ENCODE data around the gene RSRC1. TPM values are rescaled to one million over a fixed set of nuclear protein-coding genes. Genes with fewer than 3 reads are reported as not detected.
"Not testable (repeated sequence)": the region's sequence is repeated elsewhere in the genome, so short reads cannot be mapped to it uniquely, and the experiment has no call there.

The RSRC1 gene
- total RNA-seq, 2 experiments from 2014 or later, result 37.4 to 38.8 TPM

DNA sequence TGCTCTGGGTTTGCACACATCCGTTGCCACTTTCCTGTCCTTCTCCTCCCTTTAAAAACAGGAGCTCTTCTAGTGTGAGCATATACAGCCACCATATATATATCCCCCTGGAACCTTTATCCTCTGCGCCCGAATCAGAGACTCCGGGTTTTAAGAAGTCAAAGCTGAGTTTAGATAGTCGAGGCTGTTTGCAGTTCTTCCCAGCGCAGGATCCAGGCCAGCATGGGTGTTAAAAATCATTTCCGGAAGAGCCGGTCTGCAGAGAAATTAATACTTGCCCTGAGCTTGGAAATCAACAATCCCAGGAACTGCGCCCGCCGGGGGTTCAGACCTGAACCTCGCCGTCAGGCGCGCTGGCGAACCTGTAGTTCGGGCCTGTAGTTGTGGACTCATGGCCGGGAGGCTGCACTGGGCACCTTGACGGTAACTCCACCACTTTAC is 6.0 kb upstream of the RSRC1 start:
- Mint-ChIP-seq H3K4me1 (peaks cover 48% of the 10 kb centered on the region), H3K9me3 (no peaks in the 10 kb centered on the region), H3K4me3 (peak overlapping the region; percentile 11), H3K36me3 (ENCODE audit: low read depth) (peaks cover 10% of the 10 kb centered on the region), H3K27me3 (peaks cover 89% of the 10 kb centered on the region), H3K27ac (peak overlapping the region; percentile 3)
- ChIA-PET POLR2A (no interaction called here), CTCF (no interaction called here)
- DNase-seq, result no peak

DNA sequence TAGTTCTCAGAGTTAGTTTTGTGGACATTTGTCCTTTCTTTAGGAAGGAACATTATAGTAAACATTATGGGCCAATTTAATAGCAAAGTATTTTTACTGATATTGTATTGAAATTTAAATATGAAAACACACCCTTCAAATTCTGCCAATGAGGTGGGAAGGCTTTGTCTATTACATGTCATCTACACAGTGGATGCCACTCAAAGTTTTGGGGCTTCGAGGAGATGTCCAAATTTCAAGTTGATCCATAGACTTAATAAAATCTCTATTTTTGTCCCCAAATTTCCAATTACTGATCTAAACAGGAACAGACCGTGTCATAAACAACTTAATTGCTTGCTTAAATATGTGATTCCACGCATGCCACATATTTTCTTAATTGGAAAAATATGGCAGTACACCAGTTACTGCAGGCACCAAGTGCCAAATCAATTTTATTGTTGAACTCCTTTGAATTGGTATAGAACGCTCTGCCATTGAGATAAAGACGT is 5.4 kb upstream of the RSRC1 start:
- peak overlapping the region; percentile 0 for H3K4me3 Mint-ChIP-seq
- peaks cover 85% of the 10 kb centered on the region for H3K27me3 Mint-ChIP-seq
- peaks cover 52% of the 10 kb centered on the region for H3K4me1 Mint-ChIP-seq
- ChIA-PET CTCF (interaction anchor here (1.2 kb wide), 1 partner anchor 9 kb away, joined by 4 read pairs; no protein-coding TSS in a partner anchor), POLR2A (no interaction called here)
- peaks cover 11% of the 10 kb centered on the region for H3K36me3 Mint-ChIP-seq (ENCODE audit: low read depth)
- no peak for DNase-seq
- no peaks in the 10 kb centered on the region for H3K9me3 Mint-ChIP-seq
- H3K27ac Mint-ChIP-seq, result no peak overlapping the region

DNA sequence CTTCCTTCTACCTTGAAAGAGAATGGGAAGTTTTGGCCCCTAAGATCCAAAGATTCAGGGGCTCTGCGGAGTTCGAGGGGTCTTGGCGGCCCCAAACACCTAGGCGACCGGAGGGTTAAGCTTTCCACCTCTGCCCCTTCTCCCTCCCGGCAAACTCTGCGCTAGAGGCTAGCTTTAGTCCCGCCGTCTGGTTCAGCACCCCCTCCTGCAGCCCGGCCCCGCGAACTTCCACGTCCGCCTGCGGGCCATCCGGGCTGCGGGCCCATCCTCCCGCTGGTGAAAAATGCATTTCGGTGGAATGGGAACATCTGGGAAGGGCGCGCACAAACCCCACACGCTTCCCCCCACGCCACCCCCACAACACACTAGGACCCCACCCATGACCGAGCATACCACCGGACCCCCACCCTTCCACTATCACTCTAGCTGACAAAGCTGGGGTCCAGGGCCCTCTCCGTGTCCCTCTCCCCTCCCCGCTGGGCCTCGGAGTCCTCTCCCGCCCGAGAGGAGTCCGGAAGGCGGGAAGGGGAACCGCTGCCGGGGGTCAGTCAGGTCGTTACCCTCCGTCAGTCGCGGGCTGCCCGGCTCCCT is 4.7 kb upstream of the RSRC1 start:
- CTCF ChIA-PET, result interaction anchor here (1.2 kb wide), 1 partner anchor 10 kb away, joined by 4 read pairs; no protein-coding TSS in a partner anchor
- POLR2A ChIA-PET, result interaction anchor here (0.5 kb wide), 1 partner anchor 327 kb away, joined by 3 read pairs; no protein-coding TSS in a partner anchor
- Mint-ChIP-seq H3K36me3 (ENCODE audit: low read depth) (peaks cover 16% of the 10 kb centered on the region), H3K4me1 (peaks cover 56% of the 10 kb centered on the region), H3K27ac (peak overlapping the region; percentile 27), H3K27me3 (peaks cover 81% of the 10 kb centered on the region), H3K4me3 (peak overlapping the region; percentile 74), H3K9me3 (no peaks in the 10 kb centered on the region)
- no peak for DNase-seq

DNA sequence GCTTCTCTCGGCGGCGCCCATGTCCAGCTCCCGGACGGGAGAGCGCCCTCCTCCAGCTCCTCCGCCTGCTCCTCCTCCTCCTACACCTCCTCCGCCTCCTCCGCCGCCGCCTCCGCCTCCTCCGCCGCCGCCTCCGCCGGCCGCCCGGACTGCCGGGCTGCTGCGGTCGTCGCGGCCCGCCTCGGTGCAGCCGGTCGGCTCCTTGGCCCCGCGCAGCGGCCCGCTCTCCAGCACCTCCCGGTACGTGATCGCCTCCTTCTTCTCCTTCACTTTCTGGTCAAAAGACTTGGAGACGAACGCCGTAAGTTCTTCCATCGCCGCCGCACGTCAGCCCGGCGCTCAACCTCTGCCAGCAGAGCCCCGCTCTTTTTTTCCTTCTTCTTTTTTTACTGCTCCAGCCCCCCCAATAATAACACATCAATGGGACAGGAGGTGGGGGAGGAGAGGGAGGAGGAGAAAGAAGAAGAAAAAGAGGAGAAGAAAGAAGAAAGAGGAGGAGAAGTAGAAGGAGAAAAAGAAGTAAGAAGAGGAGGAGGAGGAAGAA is 4.1 kb upstream of the RSRC1 start:
- ChIA-PET POLR2A (interaction anchor here (0.5 kb wide), 1 partner anchor 327 kb away, joined by 3 read pairs; no protein-coding TSS in a partner anchor), CTCF (interaction anchor here (1.2 kb wide), 1 partner anchor 10 kb away, joined by 4 read pairs; no protein-coding TSS in a partner anchor)
- Mint-ChIP-seq H3K4me1 (peaks cover 60% of the 10 kb centered on the region), H3K4me3 (peak overlapping the region; percentile 74), H3K9me3 (no peaks in the 10 kb centered on the region), H3K27me3 (peaks cover 75% of the 10 kb centered on the region), H3K27ac (no peak overlapping the region), H3K36me3 (ENCODE audit: low read depth) (peaks cover 16% of the 10 kb centered on the region)
- no peak for DNase-seq

DNA sequence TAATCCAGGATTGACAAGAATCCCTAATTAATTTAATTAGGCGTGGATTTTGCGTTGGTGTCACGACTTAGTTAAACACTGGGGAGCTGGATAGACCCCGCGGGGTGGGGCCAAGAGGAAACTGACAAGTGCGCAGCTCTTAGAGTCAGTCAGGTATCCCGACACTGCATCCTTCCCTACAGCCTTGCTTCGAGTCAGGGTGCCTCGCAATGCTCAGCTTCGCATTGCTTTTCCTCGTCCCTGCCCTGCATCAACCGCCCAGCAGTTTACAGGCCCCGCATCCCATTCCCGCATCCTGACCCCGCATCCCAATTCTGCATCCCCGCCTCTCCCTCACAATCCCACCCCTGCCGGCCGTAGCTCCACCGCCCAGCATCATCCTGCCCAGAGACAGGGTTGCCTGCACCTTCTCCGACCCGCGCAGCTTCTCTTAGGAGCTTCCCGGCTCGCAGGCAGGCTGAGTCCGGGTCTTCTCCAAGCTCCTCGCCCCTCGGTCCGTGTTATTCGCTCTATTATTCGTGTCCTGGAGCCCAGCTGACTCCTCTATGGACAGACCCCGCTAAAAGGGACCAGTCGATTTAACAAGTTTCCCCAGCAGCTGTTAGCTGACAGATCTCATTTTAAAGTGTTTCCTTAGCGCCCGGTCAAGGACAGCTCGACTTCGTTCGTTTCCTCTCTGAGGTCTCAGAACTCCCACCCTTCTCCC is 3.0 kb upstream of the RSRC1 start:
- peaks cover 19% of the 10 kb centered on the region for H3K36me3 Mint-ChIP-seq (ENCODE audit: low read depth)
- H3K9me3 Mint-ChIP-seq, result no peaks in the 10 kb centered on the region
- peaks cover 66% of the 10 kb centered on the region for H3K27me3 Mint-ChIP-seq
- CTCF ChIA-PET, result interaction anchor here (0.7 to 1.4 kb wide), 2 partner anchors 12 to 538 kb away, joined by 3 read pairs; partner anchors contain the start of gene GFM1
- H3K4me1 Mint-ChIP-seq, result peaks cover 72% of the 10 kb centered on the region
- DNase-seq, result no peak
- peak overlapping the region; percentile 61 for H3K4me3 Mint-ChIP-seq
- no peak overlapping the region for H3K27ac Mint-ChIP-seq
- POLR2A ChIA-PET, result interaction anchor here (1.0 kb wide), 1 partner anchor 591 kb away, joined by 3 read pairs; no protein-coding TSS in a partner anchor

DNA sequence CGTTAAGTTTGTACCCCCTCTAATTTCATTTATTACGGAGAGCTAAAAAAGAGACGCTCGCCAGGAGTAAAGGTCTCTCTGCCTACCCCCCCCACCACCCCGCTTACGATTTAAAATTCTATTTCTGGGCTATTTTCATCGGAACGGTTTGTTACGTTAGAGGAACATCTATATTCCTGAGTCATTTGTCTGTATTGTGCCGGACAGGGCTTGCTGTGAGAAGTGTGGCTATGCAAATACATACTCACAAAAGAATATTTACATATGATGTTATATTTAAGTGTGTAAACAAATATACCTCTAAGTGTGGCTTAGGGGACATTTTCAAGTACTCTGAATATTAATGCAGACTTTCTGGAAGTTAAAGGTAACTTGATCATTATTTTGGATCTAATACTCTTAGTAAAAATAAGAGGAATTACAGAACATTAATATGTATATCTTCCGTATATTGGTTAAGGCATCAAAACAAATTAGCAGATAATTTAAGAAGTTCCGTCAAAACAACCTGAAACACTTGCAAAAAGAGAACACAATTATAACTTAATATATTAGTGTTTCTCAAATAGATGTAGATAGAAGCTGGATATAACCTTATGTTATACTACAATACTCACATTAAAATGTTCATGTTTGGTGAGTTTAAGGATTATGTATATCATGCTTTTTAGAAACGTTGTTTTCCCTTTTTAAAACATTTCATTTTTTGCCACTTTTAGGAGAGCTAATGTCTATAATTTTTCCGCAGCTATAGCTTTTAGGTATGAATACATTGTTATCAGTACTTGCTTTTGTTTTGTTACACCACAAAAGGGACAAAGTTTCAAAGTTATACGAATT is 2.1 kb upstream of the RSRC1 start:
- peaks cover 78% of the 10 kb centered on the region for H3K4me1 Mint-ChIP-seq
- H3K36me3 Mint-ChIP-seq (ENCODE audit: low read depth), result peaks cover 24% of the 10 kb centered on the region
- peak overlapping the region; percentile 61 for H3K4me3 Mint-ChIP-seq
- DNase-seq, result no peak
- peaks cover 3% of the 10 kb centered on the region for H3K9me3 Mint-ChIP-seq
- CTCF ChIA-PET, result interaction anchor here (0.7 to 1.4 kb wide), 2 partner anchors 13 to 537 kb away, joined by 3 read pairs; partner anchors contain the start of gene GFM1
- no peak overlapping the region for H3K27ac Mint-ChIP-seq
- H3K27me3 Mint-ChIP-seq, result peaks cover 57% of the 10 kb centered on the region
- POLR2A ChIA-PET, result interaction anchor here (1.0 to 3.3 kb wide), 2 partner anchors 11 to 590 kb away, joined by 3 to 27 read pairs; no protein-coding TSS in a partner anchor

DNA sequence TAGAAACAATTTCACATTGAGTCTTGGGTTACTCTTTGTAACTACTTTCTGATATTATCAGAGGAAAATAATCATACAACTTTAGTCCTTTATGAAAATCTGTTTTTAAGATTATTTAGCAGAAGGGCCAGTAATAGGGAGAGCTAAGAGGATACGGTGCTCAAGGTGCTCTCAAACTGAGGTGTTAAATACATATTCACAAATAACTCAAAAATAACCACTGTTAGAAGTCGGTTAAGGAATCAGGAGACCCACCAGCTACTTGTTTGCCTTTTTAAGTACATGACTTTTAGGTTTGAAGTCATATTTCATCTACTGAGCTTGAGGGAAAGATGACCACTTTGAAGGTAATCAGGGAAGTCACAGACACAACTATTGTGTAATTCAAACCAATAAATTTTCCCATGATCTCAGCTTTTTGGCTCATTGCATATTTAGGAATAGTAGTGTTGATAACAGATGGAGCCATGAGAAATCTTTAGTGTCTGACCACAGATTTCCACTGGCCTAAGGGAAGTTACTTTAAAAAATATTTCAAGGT is 1.4 kb upstream of the RSRC1 start:
- Mint-ChIP-seq H3K27me3 (peaks cover 50% of the 10 kb centered on the region), H3K4me1 (peaks cover 73% of the 10 kb centered on the region)
- CTCF ChIA-PET, result interaction anchor here (0.8 kb wide), 1 partner anchor 10 kb away, joined by 3 read pairs; no protein-coding TSS in a partner anchor

DNA sequence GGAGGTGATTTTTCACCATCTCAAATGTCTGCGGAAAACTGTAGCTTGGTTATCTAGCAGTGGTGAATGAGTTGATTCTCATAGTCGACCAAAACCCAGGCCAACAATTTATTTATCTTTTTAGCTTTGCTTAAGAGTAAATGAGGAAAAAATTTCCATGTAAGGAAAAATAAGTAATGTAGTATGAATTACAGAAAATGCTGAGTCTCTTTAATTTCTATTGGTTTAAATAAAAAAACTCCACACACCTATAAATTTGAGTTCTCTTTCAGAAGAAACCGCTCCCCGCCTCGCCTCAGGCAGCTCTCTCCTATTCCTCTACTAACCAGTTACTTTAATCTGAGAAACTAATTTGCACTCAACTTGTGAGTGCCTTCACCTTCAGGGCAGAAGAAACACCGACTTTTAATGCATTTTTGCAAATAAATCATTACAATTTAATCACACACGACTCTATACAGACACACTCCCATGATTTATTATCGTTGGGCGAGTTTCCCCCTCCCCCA is 540 bp upstream of the RSRC1 start:
- DNase-seq, result no peak
- H3K27me3 Mint-ChIP-seq, result peaks cover 42% of the 10 kb centered on the region
- H3K27ac Mint-ChIP-seq, result peak overlapping the region; percentile 59
- H3K4me1 Mint-ChIP-seq, result peaks cover 65% of the 10 kb centered on the region
- ChIA-PET POLR2A (interaction anchor here (0.8 to 3.3 kb wide), 12 partner anchors 10 to 686 kb away, joined by 3 to 27 read pairs (median 4); no protein-coding TSS in a partner anchor), CTCF (interaction anchor here (0.6 to 1.4 kb wide), 6 partner anchors 11 to 550 kb away, joined by 3 to 4 read pairs (median 3); partner anchors contain the start of gene GFM1)
- H3K9me3 Mint-ChIP-seq, result peaks cover 13% of the 10 kb centered on the region
- peak overlapping the region; percentile 85 for H3K4me3 Mint-ChIP-seq
- H3K36me3 Mint-ChIP-seq (ENCODE audit: low read depth), result peaks cover 31% of the 10 kb centered on the region

More for the DNA sequence above, 1.4 kb upstream of the RSRC1 start:
- Mint-ChIP-seq H3K9me3 (peaks cover 5% of the 10 kb centered on the region), H3K4me3 (no peak overlapping the region), H3K27ac (no peak overlapping the region), H3K36me3 (ENCODE audit: low read depth) (peaks cover 28% of the 10 kb centered on the region)
- no peak for DNase-seq
- POLR2A ChIA-PET, result interaction anchor here (3.3 kb wide), 1 partner anchor 12 kb away, joined by 27 read pairs; no protein-coding TSS in a partner anchor

DNA sequence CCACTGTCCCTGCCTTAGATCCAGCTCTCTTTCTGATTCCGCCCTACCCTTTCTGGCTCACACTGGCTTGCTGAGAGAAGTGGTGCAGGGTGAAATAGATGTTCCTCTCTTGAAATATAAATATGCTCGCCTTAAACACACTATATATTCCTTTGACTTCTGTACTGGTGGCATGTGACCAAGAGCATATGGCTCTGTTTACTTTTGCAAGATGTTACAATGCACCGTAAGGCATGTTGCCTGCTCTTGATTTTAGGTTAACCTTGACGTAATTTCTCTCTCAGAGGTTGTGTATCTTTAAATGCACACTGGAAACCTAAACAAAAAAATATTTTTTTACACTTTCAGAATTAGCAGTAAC is 749 bp downstream of the RSRC1 start:
- Mint-ChIP-seq H3K4me1 (peaks cover 56% of the 10 kb centered on the region), H3K4me3 (peak overlapping the region; percentile 85), H3K36me3 (ENCODE audit: low read depth) (peaks cover 31% of the 10 kb centered on the region), H3K9me3 (peaks cover 13% of the 10 kb centered on the region), H3K27me3 (peaks cover 32% of the 10 kb centered on the region), H3K27ac (peak overlapping the region; percentile 59)
- no peak for DNase-seq
- POLR2A ChIA-PET, result interaction anchor here (0.6 to 3.3 kb wide), 15 partner anchors 9 to 685 kb away, joined by 3 to 27 read pairs (median 4); no protein-coding TSS in a partner anchor
- CTCF ChIA-PET, result interaction anchor here (1.2 to 1.3 kb wide), 2 partner anchors 10 to 534 kb away, joined by 3 to 4 read pairs; partner anchors contain the start of gene GFM1

DNA sequence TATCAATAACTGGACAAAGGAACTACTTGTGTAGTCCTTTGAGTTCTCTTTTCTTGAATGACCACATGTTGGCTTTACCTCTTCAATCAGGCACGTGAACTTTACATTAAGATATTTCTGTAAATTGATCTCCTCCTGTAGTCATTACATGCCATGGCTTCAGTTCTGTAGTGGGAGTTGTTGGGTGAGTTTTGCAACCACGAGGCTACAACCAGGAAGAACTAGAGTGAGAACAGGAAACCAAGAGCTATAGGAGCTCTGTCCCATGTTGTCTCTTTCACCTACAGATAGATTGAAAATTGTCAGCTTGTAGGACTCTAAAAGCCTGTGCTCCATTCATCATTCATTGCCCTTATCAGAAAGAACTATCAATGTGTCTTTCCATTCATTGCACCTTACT is 2.0 kb downstream of the RSRC1 start:
- H3K27me3 Mint-ChIP-seq, result peaks cover 23% of the 10 kb centered on the region

DNA sequence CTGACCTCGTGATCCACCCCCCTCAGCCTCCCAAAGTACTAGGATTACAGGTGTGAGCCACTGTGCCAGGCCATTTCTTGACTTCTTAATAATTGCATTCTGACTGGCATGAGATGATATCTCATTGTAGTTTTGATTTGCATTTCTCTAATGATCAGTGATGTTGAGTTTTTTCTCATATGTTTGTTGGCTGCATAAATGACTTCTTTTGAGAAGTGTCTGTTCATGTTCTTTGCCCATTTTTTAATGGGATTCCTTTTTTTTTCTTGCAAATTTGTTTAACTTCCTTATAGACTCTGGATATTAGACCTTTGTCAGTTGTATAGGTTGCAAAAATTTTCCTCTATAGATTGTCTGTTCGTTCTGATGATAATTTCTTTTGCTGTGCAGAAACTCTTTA is 3.7 kb downstream of the RSRC1 start:
- H3K27me3 Mint-ChIP-seq, POLR2A ChIA-PET, H3K4me3 Mint-ChIP-seq, DNase-seq, H3K27ac Mint-ChIP-seq, CTCF ChIA-PET: not testable (repeated sequence)
- H3K36me3 Mint-ChIP-seq (ENCODE audit: low read depth), result peaks cover 31% of the 10 kb centered on the region
- peaks cover 13% of the 10 kb centered on the region for H3K9me3 Mint-ChIP-seq
- H3K4me1 Mint-ChIP-seq, result peaks cover 38% of the 10 kb centered on the region

More for the DNA sequence above, 2.0 kb downstream of the RSRC1 start:
- Mint-ChIP-seq H3K9me3 (peaks cover 13% of the 10 kb centered on the region), H3K4me1 (peaks cover 48% of the 10 kb centered on the region), H3K36me3 (ENCODE audit: low read depth) (peaks cover 31% of the 10 kb centered on the region), H3K4me3 (peak overlapping the region; percentile 19), H3K27ac (no peak overlapping the region)
- DNase-seq, result no peak
- ChIA-PET CTCF (no interaction called here), POLR2A (interaction anchor here (0.6 kb wide), 1 partner anchor 154 kb away, joined by 3 read pairs; no protein-coding TSS in a partner anchor)

Measured in activated CD4-positive, alpha-beta memory T cell treated with anti-CD3 and anti-CD28 coated beads, Interleukin-2, amount 10 ng/mL, durations not matched to agents 7 days and 5 days (primary cell).